ENCODE data around the gene LRRC3. TPM values are rescaled to one million over a fixed set of nuclear protein-coding genes. Genes with fewer than 3 reads are reported as not detected.

The LRRC3 gene
- total and polyA plus RNA-seq, 2 of the 8 experiments (the other 6 are each of a cell fraction or from before 2014, with no cell fraction given), result 3.1 to 5.4 TPM

DNA sequence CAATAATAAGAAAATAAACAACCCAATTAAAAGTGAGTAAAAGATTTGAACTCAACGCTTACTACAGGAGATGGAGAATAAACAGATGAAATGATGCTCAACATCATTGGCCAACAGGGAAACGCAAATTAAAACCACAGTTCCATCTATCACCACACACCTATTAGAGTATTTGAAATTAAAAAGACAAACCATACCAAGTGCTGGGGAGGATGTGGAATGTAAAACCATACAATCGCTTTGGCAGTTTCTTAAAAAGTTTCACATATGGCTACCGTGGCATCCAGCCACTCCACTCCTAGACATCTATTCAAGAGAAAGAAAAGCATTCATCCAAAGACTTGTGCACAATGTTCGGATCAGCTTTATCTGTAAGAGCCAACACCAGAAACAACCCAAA is 1.3 kb upstream of the LRRC3 start:
- CTCF ChIA-PET (ENCODE audit: partially characterized antibody), result interaction anchor here (1.1 kb wide), 1 partner anchor 10 kb away, joined by 4 read pairs; no protein-coding TSS in a partner anchor
- H3K4me2 ChIP-seq (ENCODE audit: insufficient read depth in 1 of 2, low read depth in 2 of 2, low read length in 2 of 2), result peak overlapping the region in 1 of 2 experiments; percentile 74; a peak in 1 of 4 replicates
- H3K36me3 ChIP-seq (ENCODE audit: control insufficient read depth in 2 of 4, insufficient read depth in 4 of 4, low read length in 3 of 4), result no peaks in the 10 kb centered on the region
- no peak for FAIRE-seq
- POLR2A ChIA-PET (ENCODE audit: partially characterized antibody), result no interaction called here
- H4K5ac ChIP-seq (ENCODE audit: insufficient read length, low read depth, low read length), result no peak overlapping the region
- H3K9me3 ChIP-seq (ENCODE audit: insufficient read depth in 2 of 2, low read depth in 1 of 2, low read length in 1 of 2), result no peaks in the 10 kb centered on the region
- H4K20me1 ChIP-seq (replicated peaks in 1 of 2; ENCODE audit: control insufficient read depth in 1 of 2, insufficient read depth in 2 of 2, low read length in 2 of 2), result peaks cover 0 to 3% of the 10 kb centered on the region in 2 experiments
- H3K4ac ChIP-seq (replicated peaks; ENCODE audit: insufficient read length, low read depth, low read length), result no peak overlapping the region
- H3K4me1 ChIP-seq (replicated peaks in 1 of 4; ENCODE audit: control insufficient read depth in 3 of 4, insufficient read depth in 4 of 4, low read length in 3 of 4), result peaks cover 0 to 5% (median 2%) of the 10 kb centered on the region in 4 experiments; a peak in 3 of 7 replicates
- H4K8ac ChIP-seq (ENCODE audit: extremely low read depth, insufficient read depth, low read length), result no peak overlapping the region
- H3K56ac ChIP-seq (replicated peaks; ENCODE audit: insufficient read length, low read depth, low read length), result no peak overlapping the region
- no peak overlapping the region for H4K91ac ChIP-seq (replicated peaks; ENCODE audit: insufficient read length, low read length)
- H3K9ac ChIP-seq (replicated peaks in 1 of 4; ENCODE audit: extremely low read depth in 1 of 4, low read depth in 3 of 4, low read length in 3 of 4), result no peak overlapping the region
- H3K79me2 ChIP-seq (ENCODE audit: control insufficient read depth in 1 of 2, insufficient read depth in 2 of 2, low read length in 2 of 2), result no peaks in the 10 kb centered on the region
- H2AK5ac ChIP-seq (ENCODE audit: low read depth, low read length), result no peak overlapping the region
- H2BK120ac ChIP-seq (replicated peaks; ENCODE audit: low read depth, low read length), result no peak overlapping the region
- TF ChIP-seq KDM4A (IDR thresholded peaks at IDR 0.05; ENCODE audit: low read depth, low read length, severe bottlenecking), result no peak
- TF ChIP-seq CHD1 (IDR thresholded peaks at IDR 0.05; ENCODE audit: low read depth, low read length), result no peak
- no peak for TF ChIP-seq ASH2L (IDR thresholded peaks at IDR 0.05; ENCODE audit: low read length)
- no peak for TF ChIP-seq PHF8 (conservative IDR thresholded peaks at IDR 0.05; ENCODE audit: low read depth, low read length)
- no peak for TF ChIP-seq POU5F1 (IDR thresholded peaks at IDR 0.05; ENCODE audit: low read depth, low read length)
- TF ChIP-seq TAF1 (IDR thresholded peaks at IDR 0.05; ENCODE audit: low read depth, low read length), result no peak
- TF ChIP-seq, protein P1, sequence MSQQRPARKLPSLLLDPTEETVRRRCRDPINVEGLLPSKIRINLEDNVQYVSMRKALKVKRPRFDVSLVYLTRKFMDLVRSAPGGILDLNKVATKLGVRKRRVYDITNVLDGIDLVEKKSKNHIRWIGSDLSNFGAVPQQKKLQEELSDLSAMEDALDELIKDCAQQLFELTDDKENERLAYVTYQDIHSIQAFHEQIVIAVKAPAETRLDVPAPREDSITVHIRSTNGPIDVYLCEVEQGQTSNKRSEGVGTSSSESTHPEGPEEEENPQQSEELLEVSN (IDR thresholded peaks at IDR 0.05), result no peak
- TF ChIP-seq, protein P2, sequence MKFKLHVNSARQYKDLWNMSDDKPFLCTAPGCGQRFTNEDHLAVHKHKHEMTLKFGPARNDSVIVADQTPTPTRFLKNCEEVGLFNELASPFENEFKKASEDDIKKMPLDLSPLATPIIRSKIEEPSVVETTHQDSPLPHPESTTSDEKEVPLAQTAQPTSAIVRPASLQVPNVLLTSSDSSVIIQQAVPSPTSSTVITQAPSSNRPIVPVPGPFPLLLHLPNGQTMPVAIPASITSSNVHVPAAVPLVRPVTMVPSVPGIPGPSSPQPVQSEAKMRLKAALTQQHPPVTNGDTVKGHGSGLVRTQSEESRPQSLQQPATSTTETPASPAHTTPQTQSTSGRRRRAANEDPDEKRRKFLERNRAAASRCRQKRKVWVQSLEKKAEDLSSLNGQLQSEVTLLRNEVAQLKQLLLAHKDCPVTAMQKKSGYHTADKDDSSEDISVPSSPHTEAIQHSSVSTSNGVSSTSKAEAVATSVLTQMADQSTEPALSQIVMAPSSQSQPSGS (IDR thresholded peaks at IDR 0.05; ENCODE audit: low read length), result no peak
- no peak for TF ChIP-seq CHD2 (IDR thresholded peaks at IDR 0.05; ENCODE audit: low read length)
- no peak for TF ChIP-seq TCF12 (IDR thresholded peaks at IDR 0.05; ENCODE audit: low read depth, low read length)
- no peak for TF ChIP-seq YY1 (IDR thresholded peaks at IDR 0.05; ENCODE audit: low read depth, low read length)
- no peak overlapping the region for H3K14ac ChIP-seq (ENCODE audit: insufficient read length)
- no peak overlapping the region for H3K23ac ChIP-seq (ENCODE audit: insufficient read length)
- no peak overlapping the region for H2BK20ac ChIP-seq (ENCODE audit: low read length)
- H2BK15ac ChIP-seq (ENCODE audit: low read length), result no peak overlapping the region; the same call in 1 of the 2 replicates
- H3K23me2 ChIP-seq (ENCODE audit: low read depth, low read length), result peaks cover 5% of the 10 kb centered on the region; the same call in 1 of the 2 replicates
- H3K18ac ChIP-seq (ENCODE audit: extremely low read depth, low read length), result no peak overlapping the region
- no peak for DNase-seq (ENCODE audit: low read depth in 1 of 2, low spot score in 2 of 2)
- no peak overlapping the region for H2BK12ac ChIP-seq (ENCODE audit: low read depth, low read length)
- no peak overlapping the region for H3K4me3 ChIP-seq (ENCODE audit: extremely low read depth in 1 of 4, insufficient read depth in 2 of 4, low read depth in 3 of 4, low read length in 4 of 4)
- H3K27me3 ChIP-seq (replicated peaks in 1 of 4; ENCODE audit: control insufficient read depth in 3 of 4, extremely low read depth in 1 of 4, insufficient read depth in 3 of 4, low read length in 3 of 4), result peaks cover 0 to 11% (median 4%) of the 10 kb centered on the region in 4 experiments; a peak in 4 of 7 replicates
- H2BK5ac ChIP-seq (ENCODE audit: low read depth, low read length), result no peak overlapping the region
- H3K79me1 ChIP-seq (ENCODE audit: low read depth, low read length), result no peaks in the 10 kb centered on the region
- no peak overlapping the region for H2AFZ ChIP-seq (ENCODE audit: low read length)
- no peak overlapping the region for H3K27ac ChIP-seq (ENCODE audit: low read depth, low read length)
- WGBS, 2 experiments (ENCODE audit: extremely low coverage in 1 of 2, insufficient coverage in 1 of 2, insufficient read length in 1 of 2, insufficient replicate concordance in 2 of 2, low coverage in 1 of 2, low lambda C conversion rate in 2 of 2, missing lambda C conversion rate in 1 of 2), result 77% methylated on average over 5 of the region's 5 CpGs; no CpG with 5 or more reads in 1 of the 2 experiments

Data from H1 (cell line).